HEK293 (cell line): ENCODE results near the gene CHFR.

Experiments
- CTCF ChIA-PET: fragments of 350-600 bp; formaldehyde crosslinking; extraction: SDS; loops from one replicate; lab custom pipeline; 2021; ENCODE audit warnings: antibody characterized with exemption; lab: Yijun Ruan, JAX
- POLR2A ChIA-PET: fragments of 300-600 bp; formaldehyde crosslinking; extraction: SDS; loops from one replicate; lab custom pipeline; 2020; ENCODE audit warnings: antibody characterized with exemption, inconsistent platforms; lab: Yijun Ruan, JAX
- H3K27ac ChIP-seq: fragments of 200-500 bp; sonication (Bioruptor generic); 2 replicates; pipeline ENCODE4 v1.5.1; 2014; ENCODE audit warnings: low read depth, low read length, control low read depth, inconsistent platforms; ENCODE audit errors: extremely low read depth
- H3K36me3 ChIP-seq, 2 experiments: fragments of 200-500 bp in 1 of 2; sonication (Bioruptor generic) in 1 of 2; 1 replicate in 1 of 2; 2 replicates in 1 of 2; pipeline ENCODE4 v1.5.1; 2014 to 2017; ENCODE audit warnings: inconsistent platforms in 2 of 2, low read length in 2 of 2; ENCODE audit not compliant: control insufficient read depth in 2 of 2, insufficient read depth in 1 of 2
- H3K4me1 ChIP-seq: fragments of 200-500 bp; sonication (Bioruptor generic); 2 replicates; pipeline ENCODE4 v1.5.1; 2014; ENCODE audit warnings: mild to moderate bottlenecking, low read length, inconsistent platforms; ENCODE audit not compliant: control insufficient read depth, insufficient read depth
- H3K4me3 ChIP-seq: 2 replicates; pipeline ENCODE4 v1.5.1; 2011; ENCODE audit warnings: low read depth, mild to moderate bottlenecking, control low read depth, low read length, moderate library complexity
- H3K9me3 ChIP-seq: fragments of 200-500 bp; sonication (Bioruptor generic); 2 replicates; pipeline ENCODE4 v1.5.1; 2014; ENCODE audit warnings: low read depth, low read length, inconsistent platforms; ENCODE audit not compliant: control insufficient read depth, insufficient read depth
- AEBP2 ChIP-seq: fragments of 450-650 bp; formaldehyde crosslinking; IDR thresholded peaks from 2 replicates; pipeline ENCODE4 v1.5.1; 2016; ENCODE audit warnings: missing biosample characterization, missing genetic modification characterization, borderline replicate concordance
- BCL6B ChIP-seq: fragments of 450-650 bp; formaldehyde crosslinking; IDR thresholded peaks from 2 replicates; pipeline ENCODE4 v1.5.1; 2017; ENCODE audit warnings: missing biosample characterization, missing genetic modification characterization
- KLF10 ChIP-seq: fragments of 450-650 bp; IDR thresholded peaks from 2 replicates; pipeline ENCODE4 v1.5.1; 2018; ENCODE audit warnings: missing biosample characterization, mild to moderate bottlenecking, missing genetic modification characterization
- KLF7 ChIP-seq: fragments of 450-650 bp; formaldehyde crosslinking; IDR thresholded peaks from 2 replicates; pipeline ENCODE4 v1.5.1; 2016; ENCODE audit warnings: missing biosample characterization, missing genetic modification characterization, borderline replicate concordance
- PRDM1 ChIP-seq: fragments of 450-650 bp; formaldehyde crosslinking; IDR thresholded peaks from 2 replicates; pipeline ENCODE4; 2016; ENCODE audit warnings: missing biosample characterization, missing genetic modification characterization
- SCRT2 ChIP-seq: fragments of 450-650 bp; formaldehyde crosslinking; IDR thresholded peaks from 2 replicates; pipeline ENCODE4 v1.5.1; 2016; ENCODE audit warnings: missing biosample characterization, missing genetic modification characterization
- ZBTB17 ChIP-seq: fragments of 450-650 bp; formaldehyde crosslinking; IDR thresholded peaks from 2 replicates; pipeline ENCODE4 v1.5.1; 2016; ENCODE audit warnings: missing biosample characterization, missing genetic modification characterization
- ZBTB20 ChIP-seq: fragments of 450-650 bp; formaldehyde crosslinking; IDR thresholded peaks from 2 replicates; pipeline ENCODE4 v1.5.1; 2016; ENCODE audit warnings: missing biosample characterization, missing genetic modification characterization
- ZFP3 ChIP-seq: fragments of 450-650 bp; formaldehyde crosslinking; IDR thresholded peaks from 2 replicates; pipeline ENCODE4 v1.5.1; 2016; ENCODE audit warnings: low read depth, missing biosample characterization, missing genetic modification characterization
- ZIC2 ChIP-seq: fragments of 450-650 bp; formaldehyde crosslinking; IDR thresholded peaks from 2 replicates; pipeline ENCODE4 v1.5.1; 2016; ENCODE audit warnings: missing biosample characterization, missing genetic modification characterization
- ZNF132 ChIP-seq: fragments of 450-650 bp; formaldehyde crosslinking; IDR thresholded peaks from 2 replicates; pipeline ENCODE4 v1.5.1; 2017; ENCODE audit warnings: missing biosample characterization, missing genetic modification characterization, borderline replicate concordance
- ZNF155 ChIP-seq: fragments of 450-650 bp; formaldehyde crosslinking; IDR thresholded peaks from 2 replicates; pipeline ENCODE4 v1.5.1; 2016; ENCODE audit warnings: missing biosample characterization, missing genetic modification characterization
- ZNF239 ChIP-seq: fragments of 450-650 bp; formaldehyde crosslinking; IDR thresholded peaks from 2 replicates; pipeline ENCODE4 v1.5.1; 2016; ENCODE audit warnings: missing biosample characterization, missing genetic modification characterization
- ZNF26 ChIP-seq: fragments of 450-650 bp; formaldehyde crosslinking; IDR thresholded peaks from 2 replicates; pipeline ENCODE4 v1.5.1; 2016; ENCODE audit warnings: missing biosample characterization, missing genetic modification characterization
- ZNF335 ChIP-seq: fragments of 450-650 bp; formaldehyde crosslinking; conservative IDR thresholded peaks from 2 replicates; pipeline ENCODE4 v1.5.1; 2016; ENCODE audit warnings: missing biosample characterization, missing genetic modification characterization
- ZNF416 ChIP-seq: fragments of 450-650 bp; formaldehyde crosslinking; IDR thresholded peaks from 2 replicates; pipeline ENCODE4 v1.5.1; 2016; ENCODE audit warnings: missing biosample characterization, missing genetic modification characterization
- ZNF510 ChIP-seq: fragments of 450-650 bp; formaldehyde crosslinking; IDR thresholded peaks from 2 replicates; pipeline ENCODE4 v1.5.1; 2018; ENCODE audit warnings: mild to moderate bottlenecking, missing genetic modification characterization, missing biosample characterization; ENCODE audit not compliant: insufficient replicate concordance
- ZNF544 ChIP-seq: fragments of 450-650 bp; formaldehyde crosslinking; IDR thresholded peaks from 2 replicates; pipeline ENCODE4 v1.5.0; 2017; ENCODE audit warnings: missing biosample characterization, missing genetic modification characterization
- ZNF555 ChIP-seq: fragments of 450-650 bp; formaldehyde crosslinking; conservative IDR thresholded peaks from 2 replicates; pipeline ENCODE4 v1.5.1; 2017; ENCODE audit warnings: missing biosample characterization, mild to moderate bottlenecking, missing genetic modification characterization, inconsistent platforms
- ZNF621 ChIP-seq: fragments of 450-650 bp; formaldehyde crosslinking; IDR thresholded peaks from 2 replicates; pipeline ENCODE4 v1.5.1; 2017; ENCODE audit warnings: missing biosample characterization, missing genetic modification characterization
- ZNF843 ChIP-seq: fragments of 450-650 bp; formaldehyde crosslinking; IDR thresholded peaks from 2 replicates; pipeline ENCODE4 v1.5.1; 2016; ENCODE audit warnings: missing biosample characterization, missing genetic modification characterization
- TF ChIP-seq, protein P1 (sequence below): fragments of 450-650 bp; formaldehyde crosslinking; IDR thresholded peaks from 2 replicates; pipeline ENCODE4 v1.5.1; 2016; ENCODE audit warnings: missing biosample characterization, missing genetic modification characterization
- TF ChIP-seq, protein P2 (sequence below): fragments of 450-650 bp; formaldehyde crosslinking; optimal IDR thresholded peaks from 2 replicates; pipeline ENCODE3; 2016; ENCODE audit warnings: missing biosample characterization, mild to moderate bottlenecking, missing genetic modification characterization
- TF ChIP-seq, protein P3 (sequence below): fragments of 450-650 bp; formaldehyde crosslinking; IDR thresholded peaks from 2 replicates; pipeline ENCODE4 v1.5.1; 2017; ENCODE audit warnings: missing biosample characterization, missing genetic modification characterization

CHFR gene

GRCh38 chr12:132827763-132828703, 59.4 kb downstream of the CHFR start (continued):
- TF ChIP-seq, protein P1, sequence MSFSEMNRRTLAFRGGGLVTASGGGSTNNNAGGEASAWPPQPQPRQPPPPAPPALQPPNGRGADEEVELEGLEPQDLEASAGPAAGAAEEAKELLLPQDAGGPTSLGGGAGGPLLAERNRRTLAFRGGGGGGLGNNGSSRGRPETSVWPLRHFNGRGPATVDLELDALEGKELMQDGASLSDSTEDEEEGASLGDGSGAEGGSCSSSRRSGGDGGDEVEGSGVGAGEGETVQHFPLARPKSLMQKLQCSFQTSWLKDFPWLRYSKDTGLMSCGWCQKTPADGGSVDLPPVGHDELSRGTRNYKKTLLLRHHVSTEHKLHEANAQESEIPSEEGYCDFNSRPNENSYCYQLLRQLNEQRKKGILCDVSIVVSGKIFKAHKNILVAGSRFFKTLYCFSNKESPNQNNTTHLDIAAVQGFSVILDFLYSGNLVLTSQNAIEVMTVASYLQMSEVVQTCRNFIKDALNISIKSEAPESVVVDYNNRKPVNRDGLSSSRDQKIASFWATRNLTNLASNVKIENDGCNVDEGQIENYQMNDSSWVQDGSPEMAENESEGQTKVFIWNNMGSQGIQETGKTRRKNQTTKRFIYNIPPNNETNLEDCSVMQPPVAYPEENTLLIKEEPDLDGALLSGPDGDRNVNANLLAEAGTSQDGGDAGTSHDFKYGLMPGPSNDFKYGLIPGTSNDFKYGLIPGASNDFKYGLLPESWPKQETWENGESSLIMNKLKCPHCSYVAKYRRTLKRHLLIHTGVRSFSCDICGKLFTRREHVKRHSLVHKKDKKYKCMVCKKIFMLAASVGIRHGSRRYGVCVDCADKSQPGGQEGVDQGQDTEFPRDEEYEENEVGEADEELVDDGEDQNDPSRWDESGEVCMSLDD (tag by site-specific recombination), result no peak
- TF ChIP-seq, protein P2, sequence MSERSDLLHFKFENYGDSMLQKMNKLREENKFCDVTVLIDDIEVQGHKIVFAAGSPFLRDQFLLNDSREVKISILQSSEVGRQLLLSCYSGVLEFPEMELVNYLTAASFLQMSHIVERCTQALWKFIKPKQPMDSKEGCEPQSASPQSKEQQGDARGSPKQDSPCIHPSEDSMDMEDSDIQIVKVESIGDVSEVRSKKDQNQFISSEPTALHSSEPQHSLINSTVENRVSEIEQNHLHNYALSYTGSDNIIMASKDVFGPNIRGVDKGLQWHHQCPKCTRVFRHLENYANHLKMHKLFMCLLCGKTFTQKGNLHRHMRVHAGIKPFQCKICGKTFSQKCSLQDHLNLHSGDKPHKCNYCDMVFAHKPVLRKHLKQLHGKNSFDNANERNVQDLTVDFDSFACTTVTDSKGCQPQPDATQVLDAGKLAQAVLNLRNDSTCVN (tag by site-specific recombination), result peak; percentile 36
- TF ChIP-seq ZNF26 (tag by site-specific recombination) (no peak), ZNF335 (tag by site-specific recombination) (peak; percentile 97), ZBTB17 (tag by site-specific recombination) (peak; percentile 77; the same call in 1 of the 2 replicates), ZIC2 (no peak), SCRT2 (tag by site-specific recombination) (peak; percentile 67), ZNF132 (no peak), KLF10 (tag by site-specific recombination) (peak; percentile 17; the same call in 1 of the 2 replicates), AEBP2 (no peak)
- TF ChIP-seq, protein P3, sequence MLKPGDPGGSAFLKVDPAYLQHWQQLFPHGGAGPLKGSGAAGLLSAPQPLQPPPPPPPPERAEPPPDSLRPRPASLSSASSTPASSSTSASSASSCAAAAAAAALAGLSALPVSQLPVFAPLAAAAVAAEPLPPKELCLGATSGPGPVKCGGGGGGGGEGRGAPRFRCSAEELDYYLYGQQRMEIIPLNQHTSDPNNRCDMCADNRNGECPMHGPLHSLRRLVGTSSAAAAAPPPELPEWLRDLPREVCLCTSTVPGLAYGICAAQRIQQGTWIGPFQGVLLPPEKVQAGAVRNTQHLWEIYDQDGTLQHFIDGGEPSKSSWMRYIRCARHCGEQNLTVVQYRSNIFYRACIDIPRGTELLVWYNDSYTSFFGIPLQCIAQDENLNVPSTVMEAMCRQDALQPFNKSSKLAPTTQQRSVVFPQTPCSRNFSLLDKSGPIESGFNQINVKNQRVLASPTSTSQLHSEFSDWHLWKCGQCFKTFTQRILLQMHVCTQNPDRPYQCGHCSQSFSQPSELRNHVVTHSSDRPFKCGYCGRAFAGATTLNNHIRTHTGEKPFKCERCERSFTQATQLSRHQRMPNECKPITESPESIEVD (tag by site-specific recombination), result no peak

- Histone ChIP-seq H3K4me3 (no peak overlapping the region), H3K9me3 (no peaks in the 10 kb centered on the region)
- CTCF ChIA-PET, result no interaction called here
- TF ChIP-seq ZNF621 (tag by site-specific recombination), result no peak
- no peak for TF ChIP-seq KLF7 (tag by site-specific recombination)
- no peak for TF ChIP-seq ZNF26 (tag by site-specific recombination)
- no peak for TF ChIP-seq ZNF510 (tag by site-specific recombination)
- TF ChIP-seq ZNF843, result no peak
- TF ChIP-seq ZNF555 (tag by site-specific recombination), result no peak
- no peak for TF ChIP-seq ZNF416 (tag by site-specific recombination)
- no peak for TF ChIP-seq PRDM1 (tag by site-specific recombination)
- TF ChIP-seq ZNF155 (tag by site-specific recombination), result no peak
- TF ChIP-seq ZNF239 (tag by site-specific recombination), result no peak
- TF ChIP-seq BCL6B (tag by site-specific recombination), result no peak
- no peak for TF ChIP-seq ZBTB20
- TF ChIP-seq ZNF544 (tag by site-specific recombination), result no peak
- no peak for TF ChIP-seq ZFP3 (tag by site-specific recombination)
These were observed 61.5 kb downstream of the CHFR start for GRCh38 chr12:132825861-132826260.

More at GRCh38 chr12:132825861-132826260, 61.5 kb downstream of the CHFR start:
- H3K4me1 ChIP-seq, result no peaks in the 10 kb centered on the region
- POLR2A ChIA-PET, result no interaction called here
- peaks cover 7 to 47% of the 10 kb centered on the region in 2 experiments for H3K36me3 ChIP-seq
- no peak overlapping the region for H3K27ac ChIP-seq
